HG03432 (cell line): Measurements from ENCODE around the gene HEATR5A.
A peak's percentile ranks its signal among the peaks of the same experiment; 100 is the strongest.
"Not testable (repeated sequence)": the region's sequence is repeated elsewhere in the genome, so short reads cannot be mapped to it uniquely, and the experiment has no call there.

ENCODE experiments used
- ATAC-seq: cut with Tn5 transposase; IDR thresholded peaks from one replicate; pipeline ENCODE4 v1.9.1; 2021; ENCODE audit warnings: mild to moderate bottlenecking, moderate library complexity; ENCODE audit not compliant: unreplicated experiment

Gene HEATR5A

GRCh38 chr14:31287294-31287972 is 132.9 kb downstream of the HEATR5A start:
- ATAC-seq = no peak

- no peak for ATAC-seq
These were observed 133.7 kb downstream of the HEATR5A start for GRCh38 chr14:31286456-31287293.

GRCh38 chr14:31283578-31284252 is 136.6 kb downstream of the HEATR5A start:
- ATAC-seq = peak; percentile 81

- peak; percentile 34 for ATAC-seq
These were observed 137.2 kb downstream of the HEATR5A start for GRCh38 chr14:31283153-31283552.

GRCh38 chr14:31280871-31281220 is 139.5 kb downstream of the HEATR5A start:
- no peak for ATAC-seq

- ATAC-seq = no peak
These were observed 140.0 kb downstream of the HEATR5A start for GRCh38 chr14:31280132-31280870.

GRCh38 chr14:31278883-31279282 is 141.5 kb downstream of the HEATR5A start:
- ATAC-seq = no peak

GRCh38 chr14:31277085-31277484 is 143.3 kb downstream of the HEATR5A start:
- ATAC-seq = no peak

GRCh38 chr14:31276417-31276816 is 143.9 kb downstream of the HEATR5A start:
- not testable (repeated sequence) for ATAC-seq

GRCh38 chr14:31275731-31276130 is 144.6 kb downstream of the HEATR5A start:
- no peak for ATAC-seq

GRCh38 chr14:31271648-31272047 is 148.7 kb downstream of the HEATR5A start:
- no peak for ATAC-seq

GRCh38 chr14:31270196-31270772 is 150.1 kb downstream of the HEATR5A start:
- no peak for ATAC-seq

GRCh38 chr14:31269634-31270195 is 150.6 kb downstream of the HEATR5A start:
- ATAC-seq = no peak

GRCh38 chr14:31268216-31268615 is 152.1 kb downstream of the HEATR5A start:
- ATAC-seq = no peak

GRCh38 chr14:31266437-31267331 is 153.7 kb downstream of the HEATR5A start:
- ATAC-seq = no peak

- ATAC-seq = no peak
These were observed 154.5 kb downstream of the HEATR5A start for GRCh38 chr14:31265701-31266398.

- ATAC-seq = no peak
These were observed 156.7 kb downstream of the HEATR5A start for GRCh38 chr14:31263485-31264133.
